H9 (cell line): Measurements from ENCODE around the gene PVR. TPM values are rescaled to one million over a fixed set of nuclear protein-coding genes. Genes with fewer than 3 reads are reported as not detected.

ENCODE experiments used
- DNase-seq: peaks from one replicate; pipeline ENCODE4 v3.0.0-alpha.2; 2017
- H2AFZ ChIP-seq: one replicate; pipeline ENCODE4 v1.6.1; 2013; ENCODE audit warnings: mild to moderate bottlenecking, low read length, control low read depth, moderate library complexity
- H2AK5ac ChIP-seq: 2 replicates; pipeline ENCODE4 v1.6.1; 2013; ENCODE audit warnings: low read length, control low read depth, mixed read lengths; ENCODE audit not compliant: insufficient read length
- H2BK120ac ChIP-seq: one replicate; pipeline ENCODE4 v1.6.1; 2013; ENCODE audit warnings: low read depth, mild to moderate bottlenecking, low read length, control low read depth, inconsistent platforms; ENCODE audit not compliant: poor library complexity, severe bottlenecking
- H2BK12ac ChIP-seq: 2 replicates; pipeline ENCODE4 v1.6.1; 2013; ENCODE audit warnings: low read length, control low read depth, mixed read lengths, low read depth; ENCODE audit not compliant: insufficient read length
- H2BK15ac ChIP-seq: 2 replicates; pipeline ENCODE4 v1.6.1; 2013; ENCODE audit warnings: low read depth, low read length, control low read depth
- H2BK20ac ChIP-seq: one replicate; pipeline ENCODE4 v1.6.1; 2013; ENCODE audit warnings: low read depth, mild to moderate bottlenecking, low read length, control low read depth, inconsistent platforms; ENCODE audit not compliant: poor library complexity, severe bottlenecking
- H2BK5ac ChIP-seq: 2 replicates; pipeline ENCODE4 v1.6.1; 2013; ENCODE audit warnings: low read length, control low read depth, mixed read lengths; ENCODE audit not compliant: insufficient read length
- H3K14ac ChIP-seq: 2 replicates; pipeline ENCODE4 v1.6.1; 2013; ENCODE audit warnings: low read length, control low read depth; ENCODE audit not compliant: insufficient read depth
- H3K18ac ChIP-seq: 2 replicates; pipeline ENCODE4 v1.6.1; 2013; ENCODE audit warnings: low read depth, mild to moderate bottlenecking, mixed read lengths, low read length, control low read depth; ENCODE audit not compliant: insufficient read length
- H3K23ac ChIP-seq: 2 replicates; pipeline ENCODE4 v1.6.1; 2013; ENCODE audit warnings: low read length, control low read depth, mixed read lengths, low read depth; ENCODE audit not compliant: insufficient read length
- H3K23me2 ChIP-seq: 2 replicates; pipeline ENCODE4 v1.6.1; 2013; ENCODE audit warnings: low read depth, mild to moderate bottlenecking, mixed read lengths, low read length, control low read depth; ENCODE audit not compliant: insufficient read length, poor library complexity, severe bottlenecking
- H3K27ac ChIP-seq: 2 replicates; pipeline ENCODE4 v1.5.1; 2013; ENCODE audit warnings: low read length, control low read depth, mixed read lengths, low read depth; ENCODE audit not compliant: insufficient read length
- H3K27me3 ChIP-seq: 2 replicates; pipeline ENCODE4 v1.6.1; 2013; ENCODE audit warnings: low read length, control low read depth, inconsistent platforms; ENCODE audit not compliant: insufficient read depth
- H3K4ac ChIP-seq: 2 replicates; pipeline ENCODE4 v1.6.1; 2013; ENCODE audit warnings: low read depth, mild to moderate bottlenecking, control low read depth, inconsistent platforms, low read length, moderate library complexity
- H3K4me1 ChIP-seq: 2 replicates; pipeline ENCODE4 v1.6.1; 2013; ENCODE audit warnings: low read length, control low read depth, inconsistent platforms; ENCODE audit not compliant: insufficient read depth
- H3K4me2 ChIP-seq: 2 replicates; pipeline ENCODE4 v1.6.1; 2013; ENCODE audit warnings: low read length, control low read depth, mixed read lengths; ENCODE audit not compliant: insufficient read length, insufficient read depth
- H3K56ac ChIP-seq: 2 replicates; pipeline ENCODE4 v1.6.1; 2013; ENCODE audit warnings: low read depth, mild to moderate bottlenecking, mixed read lengths, low read length, control low read depth; ENCODE audit not compliant: insufficient read length
- H3K79me1 ChIP-seq: 2 replicates; pipeline ENCODE4 v1.6.1; 2013; ENCODE audit warnings: low read depth, mild to moderate bottlenecking, moderate library complexity, low read length, control low read depth, inconsistent platforms; ENCODE audit not compliant: insufficient read depth, poor library complexity, severe bottlenecking
- H3K79me2 ChIP-seq: 2 replicates; pipeline ENCODE4 v1.6.1; 2013; ENCODE audit warnings: low read length, control low read depth, inconsistent platforms; ENCODE audit not compliant: insufficient read depth
- H3K9ac ChIP-seq: 2 replicates; pipeline ENCODE4 v1.6.1; 2013; ENCODE audit warnings: low read length, control low read depth, mixed read lengths; ENCODE audit not compliant: insufficient read length; ENCODE audit errors: extremely low read depth
- H3K9me3 ChIP-seq: one replicate; pipeline ENCODE4 v1.6.1; 2013; ENCODE audit warnings: low read depth, low read length, inconsistent platforms; ENCODE audit not compliant: control insufficient read depth
- H3T11ph ChIP-seq: one replicate; pipeline ENCODE4 v1.6.1; 2013; ENCODE audit warnings: mild to moderate bottlenecking, low read length, control low read depth, inconsistent platforms
- H4K20me1 ChIP-seq: one replicate; pipeline ENCODE4 v1.6.1; 2013; ENCODE audit not compliant: control insufficient read depth, insufficient read length, insufficient read depth
- H4K5ac ChIP-seq: 2 replicates; pipeline ENCODE4 v1.6.1; 2013; ENCODE audit warnings: low read depth, mild to moderate bottlenecking, mixed read lengths, low read length, control low read depth; ENCODE audit not compliant: insufficient read length
- H4K8ac ChIP-seq: replicated peaks from 2 replicates; pipeline ENCODE4 v1.6.1; 2013; ENCODE audit warnings: low read length, control low read depth, mixed read lengths, low read depth; ENCODE audit not compliant: insufficient read length
- H4K91ac ChIP-seq: 2 replicates; pipeline ENCODE4 v1.6.1; 2013; ENCODE audit warnings: low read depth, mild to moderate bottlenecking, moderate library complexity, mixed read lengths, low read length, control low read depth; ENCODE audit not compliant: insufficient read length
- H3K27ac Mint-ChIP-seq, 3 experiments: 2 replicates in 2 of 3; 3 replicates in 1 of 3; pipeline ENCODE4 v1.8.0; 2020 to 2021; ENCODE audit warnings: mixed read lengths in 3 of 3, mild to moderate bottlenecking in 1 of 3, moderate library complexity in 1 of 3
- H3K27me3 Mint-ChIP-seq: 2 replicates; pipeline ENCODE4 v1.8.0; 2021; ENCODE audit warnings: low read depth, mild to moderate bottlenecking, moderate library complexity, mixed read lengths
- H3K36me3 Mint-ChIP-seq, 3 experiments: 2 replicates in 2 of 3; 3 replicates in 1 of 3; pipeline ENCODE4 v1.8.0; 2020 to 2021; ENCODE audit warnings: low read depth in 3 of 3, mixed read lengths in 3 of 3; ENCODE audit not compliant: insufficient read depth in 1 of 3
- H3K4me1 Mint-ChIP-seq, 2 experiments: 2 replicates each; pipeline ENCODE4 v1.8.0; 2020; ENCODE audit warnings: mixed read lengths in 2 of 2
- H3K4me3 Mint-ChIP-seq, 2 experiments: 2 replicates in 1 of 2; 3 replicates in 1 of 2; pipeline ENCODE4 v1.8.0; 2020 to 2021; ENCODE audit warnings: mild to moderate bottlenecking in 2 of 2, mixed read lengths in 2 of 2, moderate library complexity in 1 of 2
- H3K9me3 Mint-ChIP-seq, 2 experiments: 2 replicates in 1 of 2; 3 replicates in 1 of 2; pipeline ENCODE4 v1.8.0; 2020; ENCODE audit warnings: mild to moderate bottlenecking in 2 of 2, mixed read lengths in 2 of 2, moderate library complexity in 1 of 2
- CTCF ChIP-seq: fragments of 200-600 bp; sonication (generic); conservative IDR thresholded peaks from 3 replicates; pipeline ENCODE4 v1.8.0; 2021; ENCODE audit warnings: antibody characterized with exemption, mild to moderate bottlenecking
- WGBS: extraction: QIAGEN DNeasy Blood & Tissue Kit; methylation state at CpG from one replicate; pipeline ENCODE4 v1.1.7; 2013; ENCODE audit warnings: missing lambda C conversion rate, low lambda C conversion rate, mixed read lengths; ENCODE audit not compliant: insufficient read length; ENCODE audit errors: extremely low coverage; 5-methylcytosine and 5-hydroxymethylcytosine counted together
- total RNA-seq: library from RNA; stranded (reverse); gene quantifications from 2 replicates; pipeline ENCODE4 v1.2.1, GENCODE V29; 2021

Gene PVR
- total RNA-seq, 1 experiment from 2014 or later = 29.2 TPM

DNA sequence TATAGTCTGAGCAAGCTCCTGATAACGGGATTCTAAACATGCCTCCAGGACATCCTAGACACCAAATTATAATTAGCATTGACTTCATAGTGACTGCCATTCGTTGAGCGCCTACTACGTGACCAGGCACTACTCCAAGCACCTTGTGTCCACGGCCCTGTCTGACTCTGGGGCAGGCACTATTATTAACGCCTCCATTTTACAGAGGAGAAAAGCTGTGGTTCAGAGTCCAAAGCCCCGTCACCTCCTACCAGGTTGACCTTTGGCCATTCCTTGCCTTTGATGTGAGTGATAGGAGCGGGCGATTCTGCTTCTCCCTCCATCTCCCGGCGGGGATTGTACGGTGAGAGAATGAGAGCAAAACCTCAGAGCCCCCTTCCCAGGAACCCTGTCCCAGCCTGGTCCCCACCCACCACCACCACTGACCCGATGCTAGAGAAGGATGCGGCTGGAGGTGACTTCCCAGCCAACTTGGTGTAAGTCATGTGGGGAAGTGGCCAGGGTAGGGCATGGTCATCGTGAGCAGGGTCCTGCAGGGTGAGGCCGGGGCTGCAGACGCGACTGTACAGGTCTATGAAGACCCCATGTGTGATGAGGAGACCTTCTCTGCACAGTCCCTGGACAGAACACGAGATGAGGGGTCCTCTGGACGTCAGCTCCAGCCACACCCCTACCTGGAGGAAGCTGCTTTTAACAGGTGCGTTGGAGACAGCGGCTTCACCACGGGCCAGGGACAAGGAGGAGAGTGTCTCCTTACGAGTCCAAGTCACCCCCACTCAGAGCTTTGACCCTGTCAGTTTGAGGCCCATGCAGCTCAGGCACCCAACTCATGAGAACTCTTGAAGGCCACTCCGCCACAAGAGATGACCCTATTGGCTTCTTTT, 30.2 kb upstream of the PVR start, which contains the start of gene IGSF23:
IGSF23 (plus strand) TSS at position 269 of the 884 bp plus-strand sequence; CDS start at position 352, 83 bp downstream.
- Histone ChIP-seq H3K14ac (no peak within 1 kb of the TSS), H3K27me3 (no peaks in the 10 kb centered on the region), H2AFZ (no peak within 1 kb of the TSS), H3K18ac (no peak within 1 kb of the TSS), H2BK5ac (no peak within 1 kb of the TSS), H3K23me2 (no peaks in the 10 kb centered on the region), H2BK20ac (no peak within 1 kb of the TSS), H3K4me2 (no peak within 1 kb of the TSS), H3K79me2 (no peaks in the 10 kb centered on the region), H4K8ac (no peak within 1 kb of the TSS), H2AK5ac (no peak within 1 kb of the TSS), H3K9me3 (no peaks in the 10 kb centered on the region), H4K5ac (no peak within 1 kb of the TSS), H4K91ac (no peak within 1 kb of the TSS), H3K79me1 (no peaks in the 10 kb centered on the region), H3K9ac (no peak within 1 kb of the TSS), H3K4ac (no peak within 1 kb of the TSS), H4K20me1 (no peaks in the 10 kb centered on the region), H3K4me1 (no peaks in the 10 kb centered on the region; the same call in 1 of the 2 replicates), H3T11ph (no peak within 1 kb of the TSS), H2BK15ac (no peak within 1 kb of the TSS), H3K56ac (no peak within 1 kb of the TSS), H3K23ac (no peak within 1 kb of the TSS), H3K27ac (no peak within 1 kb of the TSS), H2BK12ac (no peak within 1 kb of the TSS), H2BK120ac (no peak within 1 kb of the TSS)
- Mint-ChIP-seq H3K27me3 (no peaks in the 10 kb centered on the region; the same call in 1 of the 2 replicates), H3K36me3 (no peaks in the 10 kb centered on the region), H3K4me3 (no peak within 1 kb of the TSS; a peak in 1 of 5 replicates), H3K9me3 (no peaks in the 10 kb centered on the region; a peak in 1 of 5 replicates), H3K27ac (no peak within 1 kb of the TSS; a peak in 1 of 7 replicates), H3K4me1 (peaks cover 8 to 9% of the 10 kb centered on the region in 2 experiments)
- DNase-seq = no peak
- no CpG with 5 or more reads among the region's 25 CpGs for WGBS
- no peak for TF ChIP-seq CTCF
